Stimulated activated naive B cell treated with anti-CD40 and anti-IgM and Interleukin-4, amounts not matched to agents 10 μg/mL and 1 μg/mL and 100 μg/mL, for 72 hours (primary cell): ENCODE measurements around the gene CABLES2.
"Not testable (repeated sequence)": the region's sequence is repeated elsewhere in the genome, so short reads cannot be mapped to it uniquely, and the experiment has no call there.

Experiments
- ATAC-seq, 2 donors: fragments of 150-1000 bp; cut with Tn5 transposase; replicated peaks; 2 replicates each; pipeline ENCODE4 v1.10.0; 2021; ENCODE audit warnings: moderate library complexity in 1 of 2
- DNase-seq: peaks from one replicate; pipeline ENCODE4 v3.0.0; 2021
- H3K27ac Mint-ChIP-seq: one replicate; pipeline ENCODE4 v1.8.0; 2022; ENCODE audit warnings: mild to moderate bottlenecking, mixed read lengths
- H3K27me3 Mint-ChIP-seq, 2 donors: one replicate each; pipeline ENCODE4 v1.8.0; 2022; ENCODE audit warnings: mixed read lengths in 2 of 2
- H3K36me3 Mint-ChIP-seq, 2 donors: one replicate each; pipeline ENCODE4 v1.8.0; 2022; ENCODE audit warnings: mixed read lengths in 2 of 2, mild to moderate bottlenecking in 1 of 2
- H3K4me1 Mint-ChIP-seq, 2 donors: one replicate each; pipeline ENCODE4 v1.8.0; 2022; ENCODE audit warnings: mixed read lengths in 2 of 2, mild to moderate bottlenecking in 1 of 2
- H3K4me3 Mint-ChIP-seq, 2 donors: one replicate each; pipeline ENCODE4 v1.8.0; 2022; ENCODE audit warnings: mild to moderate bottlenecking in 2 of 2, mixed read lengths in 2 of 2, moderate library complexity in 1 of 2
- H3K9me3 Mint-ChIP-seq, 2 donors: one replicate each; pipeline ENCODE4 v1.8.0; 2022; ENCODE audit warnings: mixed read lengths in 2 of 2, mild to moderate bottlenecking in 1 of 2

The CABLES2 gene

GRCh38 chr20:62428396-62429295 is 21.6 kb upstream of the CABLES2 start:
- Mint-ChIP-seq H3K4me1 (no peaks in the 10 kb centered on the region), H3K4me3 (no peak overlapping the region), H3K27me3 (peaks cover 24 to 57% of the 10 kb centered on the region in 2 donors), H3K27ac (no peak overlapping the region), H3K9me3 (peaks cover 0 to 3% of the 10 kb centered on the region in 2 donors), H3K36me3 (no peaks in the 10 kb centered on the region)
- DNase-seq: no peak
- no peak for ATAC-seq

- no peak for ATAC-seq
- no peaks in the 10 kb centered on the region for H3K4me1 Mint-ChIP-seq
- H3K27me3 Mint-ChIP-seq: peaks cover 17 to 56% of the 10 kb centered on the region in 2 donors
- no peak for DNase-seq
- peaks cover 0 to 3% of the 10 kb centered on the region in 2 donors for H3K9me3 Mint-ChIP-seq
- H3K36me3 Mint-ChIP-seq: no peaks in the 10 kb centered on the region
- no peak overlapping the region for H3K4me3 Mint-ChIP-seq
- H3K27ac Mint-ChIP-seq: no peak overlapping the region
Observed at GRCh38 chr20:62428002-62428372, 20.9 kb upstream of the CABLES2 start.

- Mint-ChIP-seq H3K9me3 (peaks cover 0 to 3% of the 10 kb centered on the region in 2 donors), H3K4me3 (no peak within 1 kb of the TSS), H3K27me3 (peaks cover 12 to 55% of the 10 kb centered on the region in 2 donors), H3K27ac (no peak within 1 kb of the TSS), H3K4me1 (no peaks in the 10 kb centered on the region), H3K36me3 (no peaks in the 10 kb centered on the region)
- DNase-seq (no peak), ATAC-seq (no peak)
Observed at GRCh38 chr20:62427172-62428001, 20.3 kb upstream of the CABLES2 start, which contains the start of gene RBBP8NL. Gene RBBP8NL (minus strand): TSS chr20:62427539. CDS start chr20:62419647, 7,892 bp downstream.

- Mint-ChIP-seq H3K4me3 (no peak overlapping the region), H3K27ac (no peak overlapping the region), H3K36me3 (no peaks in the 10 kb centered on the region), H3K27me3 (peaks cover 12 to 48% of the 10 kb centered on the region in 2 donors), H3K4me1 (no peaks in the 10 kb centered on the region), H3K9me3 (peaks cover 0 to 3% of the 10 kb centered on the region in 2 donors)
- ATAC-seq: no peak
- no peak for DNase-seq
Observed at GRCh38 chr20:62426699-62427131, 19.6 kb upstream of the CABLES2 start.

GRCh38 chr20:62426059-62426348 is 18.9 kb upstream of the CABLES2 start:
- H3K27me3 Mint-ChIP-seq: peaks cover 12 to 41% of the 10 kb centered on the region in 2 donors
- not testable (repeated sequence) for ATAC-seq, H3K9me3 Mint-ChIP-seq, H3K4me1 Mint-ChIP-seq, H3K4me3 Mint-ChIP-seq, H3K27ac Mint-ChIP-seq, DNase-seq, H3K36me3 Mint-ChIP-seq

- no peaks in the 10 kb centered on the region for H3K36me3 Mint-ChIP-seq
- peaks cover 3% of the 10 kb centered on the region in 2 donors for H3K9me3 Mint-ChIP-seq
- no peak for DNase-seq
- H3K4me3 Mint-ChIP-seq: no peak overlapping the region
- no peaks in the 10 kb centered on the region for H3K4me1 Mint-ChIP-seq
- ATAC-seq: no peak
- no peak overlapping the region for H3K27ac Mint-ChIP-seq
- H3K27me3 Mint-ChIP-seq: peaks cover 12 to 39% of the 10 kb centered on the region in 2 donors
Observed at GRCh38 chr20:62425281-62426058, 18.4 kb upstream of the CABLES2 start.

GRCh38 chr20:62424249-62425107 is 17.4 kb upstream of the CABLES2 start:
- Mint-ChIP-seq H3K27me3 (peaks cover 11 to 41% of the 10 kb centered on the region in 2 donors), H3K4me3 (no peak overlapping the region), H3K9me3 (peaks cover 3% of the 10 kb centered on the region in 2 donors), H3K36me3 (no peaks in the 10 kb centered on the region), H3K4me1 (no peaks in the 10 kb centered on the region), H3K27ac (no peak overlapping the region)
- no peak for DNase-seq
- no peak for ATAC-seq

- no peaks in the 10 kb centered on the region for H3K36me3 Mint-ChIP-seq
- peaks cover 3% of the 10 kb centered on the region in 2 donors for H3K9me3 Mint-ChIP-seq
- ATAC-seq (no peak), DNase-seq (no peak)
- H3K4me3 Mint-ChIP-seq: no peak overlapping the region
- peaks cover under 1 to 36% of the 10 kb centered on the region in 2 donors for H3K27me3 Mint-ChIP-seq
- no peak overlapping the region for H3K27ac Mint-ChIP-seq
- no peaks in the 10 kb centered on the region for H3K4me1 Mint-ChIP-seq
Observed at GRCh38 chr20:62423326-62423706, 16.2 kb upstream of the CABLES2 start.

- Mint-ChIP-seq H3K4me1 (no peaks in the 10 kb centered on the region), H3K9me3 (peaks cover 3% of the 10 kb centered on the region in 2 donors), H3K27me3 (peaks cover 3 to 40% of the 10 kb centered on the region in 2 donors), H3K36me3 (no peaks in the 10 kb centered on the region), H3K27ac (no peak overlapping the region), H3K4me3 (no peak overlapping the region)
- no peak for DNase-seq
- ATAC-seq: no peak
Observed at GRCh38 chr20:62422636-62423325, 15.7 kb upstream of the CABLES2 start.

- DNase-seq (no peak), ATAC-seq (no peak)
- Mint-ChIP-seq H3K27ac (no peak overlapping the region), H3K4me3 (no peak overlapping the region), H3K27me3 (peaks cover 4 to 42% of the 10 kb centered on the region in 2 donors), H3K4me1 (no peaks in the 10 kb centered on the region), H3K9me3 (peaks cover 3% of the 10 kb centered on the region in 2 donors), H3K36me3 (no peaks in the 10 kb centered on the region)
Observed at GRCh38 chr20:62421716-62421990, 14.6 kb upstream of the CABLES2 start.

GRCh38 chr20:62420846-62421715 is 14.0 kb upstream of the CABLES2 start:
- no peaks in the 10 kb centered on the region for H3K36me3 Mint-ChIP-seq
- no peak for DNase-seq
- H3K27ac Mint-ChIP-seq: no peak overlapping the region
- H3K9me3 Mint-ChIP-seq: peaks cover 3% of the 10 kb centered on the region in 2 donors
- no peak for ATAC-seq
- no peak overlapping the region for H3K4me3 Mint-ChIP-seq
- peaks cover 4 to 42% of the 10 kb centered on the region in 2 donors for H3K27me3 Mint-ChIP-seq
- H3K4me1 Mint-ChIP-seq: no peaks in the 10 kb centered on the region

- peaks cover 4 to 37% of the 10 kb centered on the region in 2 donors for H3K27me3 Mint-ChIP-seq
- H3K4me3 Mint-ChIP-seq: no peak overlapping the region
- DNase-seq: no peak
- ATAC-seq: no peak
- no peaks in the 10 kb centered on the region for H3K4me1 Mint-ChIP-seq
- no peaks in the 10 kb centered on the region for H3K36me3 Mint-ChIP-seq
- H3K27ac Mint-ChIP-seq: no peak overlapping the region
- peaks cover 0 to 3% of the 10 kb centered on the region in 2 donors for H3K9me3 Mint-ChIP-seq
Observed at GRCh38 chr20:62419759-62420158, 12.7 kb upstream of the CABLES2 start.
